Lung (tissue), 12 donors: Measurements from ENCODE around the gene NXN. TPM values are rescaled to one million over a fixed set of nuclear protein-coding genes. Genes with fewer than 3 reads are reported as not detected.

Experiments used
- ATAC-seq: fragments of 200-7000 bp; cut with Tn5 transposase; one replicate; pipeline ENCODE4 v1.9.1; 2020; ENCODE audit warnings: moderate number of reproducible peaks; ENCODE audit not compliant: insufficient read depth, low FRiP score
- DNase-seq, 3 donors: peaks; one replicate each; pipeline ENCODE4 v3.0.0-alpha.2; 2013 to 2017
- H3K27ac ChIP-seq, 2 donors: one replicate each; pipeline ENCODE4 v1.5.1; 2013; ENCODE audit warnings: mild to moderate bottlenecking in 2 of 2, moderate library complexity in 2 of 2, control low read depth in 1 of 2, inconsistent platforms in 1 of 2, low read depth in 1 of 2, low read length in 1 of 2
- H3K27me3 ChIP-seq, 3 donors: one replicate each; pipeline ENCODE4 v1.5.1; 2013; ENCODE audit warnings: low read length in 2 of 3; ENCODE audit not compliant: control insufficient read depth in 3 of 3, insufficient read depth in 3 of 3
- H3K36me3 ChIP-seq, 4 donors: one replicate each; pipeline ENCODE4 v1.5.1; 2013; ENCODE audit warnings: low read length in 4 of 4, mild to moderate bottlenecking in 1 of 4, moderate library complexity in 1 of 4; ENCODE audit not compliant: control insufficient read depth in 4 of 4, insufficient read depth in 4 of 4
- H3K4me1 ChIP-seq, 5 donors: one replicate each; pipeline ENCODE4 v1.5.1; 2013; ENCODE audit warnings: low read length in 5 of 5, mild to moderate bottlenecking in 2 of 5, moderate library complexity in 1 of 5; ENCODE audit not compliant: control insufficient read depth in 5 of 5, insufficient read depth in 5 of 5
- H3K4me3 ChIP-seq: one replicate; pipeline ENCODE4 v1.5.1; 2013; ENCODE audit warnings: mild to moderate bottlenecking, control low read depth, moderate library complexity
- H3K9ac ChIP-seq, 2 donors: one replicate each; pipeline ENCODE4 v1.5.1; 2013; ENCODE audit warnings: low read length in 2 of 2, control low read depth in 1 of 2; ENCODE audit not compliant: insufficient read depth in 1 of 2
- H3K9me3 ChIP-seq, 4 donors: one replicate each; pipeline ENCODE4 v1.5.1; 2013; ENCODE audit warnings: low read length in 3 of 4, mild to moderate bottlenecking in 1 of 4, moderate library complexity in 1 of 4; ENCODE audit not compliant: control insufficient read depth in 4 of 4, insufficient read depth in 3 of 4
- CTCF ChIP-seq: IDR thresholded peaks from 2 replicates; pipeline ENCODE4 v1.5.1; 2012; ENCODE audit warnings: mild to moderate bottlenecking; ENCODE audit errors: control extremely low read depth, extremely low read depth
- WGBS, 2 donors: extraction: QIAGEN DNeasy Blood & Tissue Kit; methylation state at CpG; one replicate each; pipeline ENCODE4 v1.1.7; 2013; 5-methylcytosine and 5-hydroxymethylcytosine counted together
- polyA plus RNA-seq, 2 donors: library from polyadenylated mRNA; stranded (reverse); fragments of 200-250 nt; gene quantifications; one replicate each; pipeline ENCODE4 v1.2.1, GENCODE V29; 2013
- total RNA-seq, 2 donors: library from RNA; depleted of rRNA in 1 of 2; stranded (reverse); fragments of >200 nt in 1 of 2; gene quantifications; one replicate each; pipeline ENCODE4 v1.2.1, GENCODE V29; 2014 to 2021
- donor health status: control.
- donor health status: control.
- donor health status: Bipolar disorder and iron deficiency.
- donor health status: healthy.
- donor health status: DM: yes; HTN: yes; CAD: no.

NXN gene
- total and polyA plus RNA-seq, 4 donors, result 17.6 to 57.7 (median 39.9) TPM

GRCh38 chr17:1021147-1021546 lies 41.6 kb upstream of the NXN start:
- H3K36me3 ChIP-seq, result peaks cover 0 to 31% (median 0%) of the 10 kb centered on the region in 4 donors
- H3K4me1 ChIP-seq, result peaks cover 0 to 13% (median 0%) of the 10 kb centered on the region in 5 donors
- H3K4me3 ChIP-seq, result no peak overlapping the region
- ATAC-seq (no peak), DNase-seq (no peak)
- TF ChIP-seq CTCF, result no peak
- no peak overlapping the region for H3K9ac ChIP-seq
- H3K27me3 ChIP-seq, result no peaks in the 10 kb centered on the region
- WGBS, 2 donors, result 89 to 93% methylated on average over 16 to 17 of the region's 17 CpGs
- H3K9me3 ChIP-seq, result peaks cover 0 to 2% (median 0%) of the 10 kb centered on the region in 4 donors
- H3K27ac ChIP-seq, result peak overlapping the region in 1 of 2 donors; percentile 3

GRCh38 chr17:1019451-1019850 lies 39.9 kb upstream of the NXN start:
- Histone ChIP-seq H3K27me3 (no peaks in the 10 kb centered on the region), H3K9me3 (peaks cover 0 to 2% (median 0%) of the 10 kb centered on the region in 4 donors), H3K9ac (no peak overlapping the region), H3K4me3 (no peak overlapping the region), H3K4me1 (peaks cover 0 to 13% (median 0%) of the 10 kb centered on the region in 5 donors), H3K27ac (peak overlapping the region; percentile 4 to 88), H3K36me3 (peaks cover 0 to 25% (median 0%) of the 10 kb centered on the region in 4 donors)
- DNase-seq, result peak in 1 of 3 donors; percentile 39
- TF ChIP-seq CTCF, result no peak
- WGBS, 2 donors, result 60 to 70% methylated on average over 10 of the region's 10 CpGs
- no peak for ATAC-seq

- ATAC-seq, result no peak
Measured at GRCh38 chr17:1018547-1018946, 39.0 kb upstream of the NXN start.

More at GRCh38 chr17:1018547-1018946, 39.0 kb upstream of the NXN start:
- WGBS, 2 donors, result 84 to 85% methylated on average over 11 of the region's 11 CpGs
- Histone ChIP-seq H3K27ac (peak overlapping the region; percentile 11 to 49), H3K9me3 (peaks cover 0 to 2% (median 0%) of the 10 kb centered on the region in 4 donors), H3K4me3 (no peak overlapping the region), H3K36me3 (peaks cover 0 to 25% (median 0%) of the 10 kb centered on the region in 4 donors), H3K27me3 (no peaks in the 10 kb centered on the region), H3K9ac (no peak overlapping the region), H3K4me1 (peaks cover 0 to 13% (median 0%) of the 10 kb centered on the region in 5 donors)
- no peak for DNase-seq
- TF ChIP-seq CTCF, result no peak
